Smooth muscle cell (in vitro differentiated cells): ENCODE measurements around the gene CNTNAP1. TPM values are rescaled to one million over a fixed set of nuclear protein-coding genes. Genes with fewer than 3 reads are reported as not detected.

Experiments used
- DNase-seq: peaks from one replicate; lab custom pipeline; 2025; ENCODE audit not compliant: unreplicated experiment; lab: John Stamatoyannopoulos, UW
- H2AFZ ChIP-seq: fragments of 200-600 bp; sonication (generic); 2 replicates; pipeline ENCODE4 v1.6.0; 2016; ENCODE audit warnings: antibody characterized with exemption, low read depth, mild to moderate bottlenecking
- H3F3A ChIP-seq: fragments of 200-600 bp; sonication (generic); 2 replicates; pipeline ENCODE4 v1.6.0; 2017; ENCODE audit warnings: antibody characterized with exemption, low read depth
- H3K27ac ChIP-seq: fragments of 200-600 bp; sonication (generic); 2 replicates; pipeline ENCODE4 v1.5.1; 2016; ENCODE audit warnings: low read depth, mild to moderate bottlenecking
- H3K27me3 ChIP-seq: fragments of 200-600 bp; sonication (generic); 2 replicates; pipeline ENCODE4 v1.6.1; 2016; ENCODE audit warnings: low read depth, mild to moderate bottlenecking
- H3K36me3 ChIP-seq: fragments of 200-600 bp; sonication (generic); 2 replicates; pipeline ENCODE4 v1.5.1; 2016; ENCODE audit warnings: low read depth
- H3K4me1 ChIP-seq: fragments of 200-600 bp; sonication (generic); 2 replicates; pipeline ENCODE4 v1.5.1; 2016; ENCODE audit warnings: low read depth
- H3K4me2 ChIP-seq: fragments of 200-600 bp; sonication (generic); 2 replicates; pipeline ENCODE4 v1.6.0; 2016; ENCODE audit warnings: mild to moderate bottlenecking
- H3K4me3 ChIP-seq: fragments of 200-600 bp; sonication (generic); 2 replicates; pipeline ENCODE4 v1.5.1; 2016; ENCODE audit warnings: mild to moderate bottlenecking
- H3K79me2 ChIP-seq: fragments of 200-600 bp; sonication (generic); 2 replicates; pipeline ENCODE4 v1.6.0; 2016; ENCODE audit warnings: low read depth, mild to moderate bottlenecking
- H3K9ac ChIP-seq: fragments of 200-600 bp; sonication (generic); 2 replicates; pipeline ENCODE4 v1.6.0; 2016; ENCODE audit warnings: low read depth
- H3K9me3 ChIP-seq: fragments of 200-600 bp; sonication (generic); replicated peaks from 2 replicates; pipeline ENCODE4 v1.5.1; 2016; ENCODE audit warnings: low read depth
- H4K20me1 ChIP-seq: fragments of 200-600 bp; sonication (generic); 2 replicates; pipeline ENCODE4 v1.6.0; 2016; ENCODE audit warnings: low read depth
- WGBS: methylation state at CpG from one replicate; pipeline ENCODE4 v1.1.7; 2016; ENCODE audit warnings: low lambda C conversion rate; 5-methylcytosine and 5-hydroxymethylcytosine counted together
- polyA plus RNA-seq: library from polyadenylated mRNA; unstranded; fragments of >200 nt; fragmentation: Nextera tagmentation; extraction: Ambion mirVana; gene quantifications from 2 replicates; pipeline ENCODE4 v1.2.1, GENCODE V29; 2016
- total RNA-seq: library from RNA; depleted of rRNA; stranded (reverse); fragments of >200 nt; gene quantifications from 2 replicates; pipeline ENCODE4 v1.2.3, GENCODE V29; 2014
- TF ChIP-seq, protein P1 (sequence below): fragments of 200-600 bp; sonication (generic); IDR thresholded peaks from 2 replicates; pipeline ENCODE4 v1.5.1; 2017; ENCODE audit warnings: borderline replicate concordance, mild to moderate bottlenecking, antibody characterized with exemption; ENCODE audit not compliant: insufficient read depth, poor library complexity, severe bottlenecking

The CNTNAP1 gene
- total and polyA plus RNA-seq, 2 experiments from 2014 or later = 2.0 to 7.1 TPM

DNA sequence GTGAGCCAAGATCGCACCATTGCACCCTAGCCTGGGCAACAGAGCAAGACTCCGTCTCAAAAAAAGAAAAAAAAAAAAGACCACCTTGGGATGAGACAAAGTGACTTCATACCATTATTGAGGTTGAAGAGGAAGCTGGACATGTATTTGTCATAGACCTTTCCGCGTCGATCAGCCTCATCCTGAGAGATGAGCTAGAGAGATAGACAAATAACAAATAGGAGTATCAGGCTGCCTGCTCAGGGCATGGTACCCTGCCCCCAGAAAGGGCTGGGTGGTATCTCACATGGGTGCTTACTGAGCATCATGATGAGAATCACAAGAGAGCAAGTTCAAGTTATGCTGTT, 22.1 kb downstream of the CNTNAP1 start:
- DNase-seq = no peak
- Histone ChIP-seq H4K20me1 (no peaks in the 10 kb centered on the region), H3K36me3 (no peaks in the 10 kb centered on the region), H3K4me1 (peaks cover 4% of the 10 kb centered on the region), H3K4me3 (no peak overlapping the region), H3K27ac (no peak overlapping the region), H3K9ac (no peak overlapping the region), H3K79me2 (no peaks in the 10 kb centered on the region), H3K4me2 (no peak overlapping the region), H3F3A (no peaks in the 10 kb centered on the region), H3K27me3 (no peaks in the 10 kb centered on the region), H2AFZ (no peak overlapping the region), H3K9me3 (no peaks in the 10 kb centered on the region)
- WGBS = 98% methylated on average over 5 of the region's 5 CpGs
- TF ChIP-seq, protein P1, sequence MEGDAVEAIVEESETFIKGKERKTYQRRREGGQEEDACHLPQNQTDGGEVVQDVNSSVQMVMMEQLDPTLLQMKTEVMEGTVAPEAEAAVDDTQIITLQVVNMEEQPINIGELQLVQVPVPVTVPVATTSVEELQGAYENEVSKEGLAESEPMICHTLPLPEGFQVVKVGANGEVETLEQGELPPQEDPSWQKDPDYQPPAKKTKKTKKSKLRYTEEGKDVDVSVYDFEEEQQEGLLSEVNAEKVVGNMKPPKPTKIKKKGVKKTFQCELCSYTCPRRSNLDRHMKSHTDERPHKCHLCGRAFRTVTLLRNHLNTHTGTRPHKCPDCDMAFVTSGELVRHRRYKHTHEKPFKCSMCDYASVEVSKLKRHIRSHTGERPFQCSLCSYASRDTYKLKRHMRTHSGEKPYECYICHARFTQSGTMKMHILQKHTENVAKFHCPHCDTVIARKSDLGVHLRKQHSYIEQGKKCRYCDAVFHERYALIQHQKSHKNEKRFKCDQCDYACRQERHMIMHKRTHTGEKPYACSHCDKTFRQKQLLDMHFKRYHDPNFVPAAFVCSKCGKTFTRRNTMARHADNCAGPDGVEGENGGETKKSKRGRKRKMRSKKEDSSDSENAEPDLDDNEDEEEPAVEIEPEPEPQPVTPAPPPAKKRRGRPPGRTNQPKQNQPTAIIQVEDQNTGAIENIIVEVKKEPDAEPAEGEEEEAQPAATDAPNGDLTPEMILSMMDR = no peak

DNA sequence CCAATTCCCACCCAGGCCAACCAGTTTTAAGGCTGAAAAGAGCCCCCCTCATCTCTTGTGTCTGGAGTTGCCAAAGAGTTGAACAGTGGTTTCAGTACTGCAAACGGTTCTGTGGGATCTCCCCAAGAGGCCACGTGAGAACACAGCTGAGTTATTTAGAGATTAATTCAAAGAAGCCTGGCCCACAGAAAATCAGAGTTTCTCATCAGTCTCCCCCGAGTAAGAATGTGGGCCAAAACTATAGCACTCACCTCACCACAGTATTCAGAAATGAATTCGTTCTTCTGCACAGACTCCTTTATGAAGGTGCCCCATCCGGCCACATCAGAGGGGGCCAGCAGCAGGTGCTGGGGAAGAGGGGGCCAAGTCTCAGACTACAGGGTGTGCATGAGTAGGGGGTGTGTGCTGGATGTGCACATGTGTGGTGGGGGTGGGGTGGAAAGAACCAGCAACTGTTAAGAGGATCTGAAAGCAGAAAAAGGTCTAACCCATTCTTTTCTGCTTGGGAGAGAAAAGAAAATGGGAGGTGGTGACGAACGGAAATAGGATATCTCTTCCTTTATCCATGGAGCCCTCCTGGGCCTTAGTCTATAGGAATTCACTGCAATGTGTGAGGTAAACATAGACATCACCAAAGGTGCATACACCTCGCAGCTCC, 22.6 kb downstream of the CNTNAP1 start:
- H2AFZ ChIP-seq = no peak overlapping the region
- H3F3A ChIP-seq = no peaks in the 10 kb centered on the region
- no peak overlapping the region for H3K9ac ChIP-seq
- no peak overlapping the region for H3K4me2 ChIP-seq
- WGBS = 94% methylated on average over 8 of the region's 8 CpGs
- H3K4me1 ChIP-seq = no peaks in the 10 kb centered on the region
- DNase-seq = no peak
- no peaks in the 10 kb centered on the region for H3K9me3 ChIP-seq
- no peaks in the 10 kb centered on the region for H4K20me1 ChIP-seq
- H3K27ac ChIP-seq = no peak overlapping the region
- no peak overlapping the region for H3K4me3 ChIP-seq
- H3K79me2 ChIP-seq = no peaks in the 10 kb centered on the region
- H3K27me3 ChIP-seq = no peaks in the 10 kb centered on the region
- H3K36me3 ChIP-seq = no peaks in the 10 kb centered on the region
- TF ChIP-seq, protein P1 = no peak

DNA sequence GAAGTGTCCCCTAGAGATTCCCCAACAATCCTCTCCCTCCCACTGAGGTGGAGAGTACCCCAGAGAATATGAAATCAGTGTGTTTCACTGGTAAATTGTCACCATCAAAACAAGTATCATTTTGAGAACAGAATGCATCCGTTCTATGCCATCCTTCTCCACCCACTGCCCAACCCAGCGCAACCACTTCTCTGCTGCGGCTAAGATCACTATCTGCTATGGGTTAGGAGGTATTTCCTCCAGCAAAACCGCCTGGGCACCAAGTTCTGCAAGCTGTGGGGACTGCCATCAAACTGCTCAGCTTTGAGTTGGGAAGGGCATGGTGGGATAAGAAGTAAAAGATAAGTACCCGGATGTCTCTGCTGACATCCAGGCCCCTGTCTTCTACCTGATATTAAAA, 24.4 kb downstream of the CNTNAP1 start:
- 94% methylated on average over 5 of the region's 5 CpGs for WGBS
- H3K27me3 ChIP-seq = no peaks in the 10 kb centered on the region
- DNase-seq = no peak
- H3K4me3 ChIP-seq = no peak overlapping the region
- no peaks in the 10 kb centered on the region for H3F3A ChIP-seq
- H2AFZ ChIP-seq = no peak overlapping the region
- H3K27ac ChIP-seq = no peak overlapping the region
- TF ChIP-seq, protein P1 = no peak
- no peaks in the 10 kb centered on the region for H3K79me2 ChIP-seq
- no peaks in the 10 kb centered on the region for H3K36me3 ChIP-seq
- H3K4me1 ChIP-seq = no peaks in the 10 kb centered on the region
- no peak overlapping the region for H3K4me2 ChIP-seq
- no peak overlapping the region for H3K9ac ChIP-seq
- H4K20me1 ChIP-seq = no peaks in the 10 kb centered on the region
- H3K9me3 ChIP-seq = no peaks in the 10 kb centered on the region

DNA sequence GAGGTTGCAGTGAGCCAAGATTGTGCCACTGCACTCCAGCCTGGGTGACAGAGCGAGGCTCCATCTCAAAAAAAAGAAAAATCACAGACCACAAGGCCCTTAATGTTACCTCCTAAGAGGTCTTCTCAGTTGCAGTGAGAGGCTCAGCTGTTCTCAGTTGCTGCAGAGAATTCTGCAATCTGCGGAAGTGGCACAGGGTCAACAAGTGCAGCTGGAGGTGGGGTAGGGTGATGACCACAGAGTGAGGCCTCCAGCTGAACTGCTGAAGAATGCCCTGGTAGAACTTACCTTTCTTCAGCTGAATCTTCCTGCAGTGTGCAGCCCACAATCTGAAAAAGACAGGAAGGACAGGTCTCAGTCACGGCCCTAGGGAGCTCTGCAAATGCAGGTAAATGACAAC, 26.3 kb downstream of the CNTNAP1 start:
- TF ChIP-seq, protein P1 = no peak
- no peak overlapping the region for H3K4me3 ChIP-seq
- no peak overlapping the region for H2AFZ ChIP-seq
- H4K20me1 ChIP-seq = no peaks in the 10 kb centered on the region
- 100% methylated on average over 3 of the region's 3 CpGs for WGBS
- no peaks in the 10 kb centered on the region for H3K27me3 ChIP-seq
- H3K9ac ChIP-seq = no peak overlapping the region
- no peaks in the 10 kb centered on the region for H3F3A ChIP-seq
- no peaks in the 10 kb centered on the region for H3K79me2 ChIP-seq
- no peak for DNase-seq
- no peak overlapping the region for H3K27ac ChIP-seq
- H3K4me2 ChIP-seq = no peak overlapping the region
- H3K4me1 ChIP-seq = no peaks in the 10 kb centered on the region
- H3K9me3 ChIP-seq = no peaks in the 10 kb centered on the region
- no peaks in the 10 kb centered on the region for H3K36me3 ChIP-seq
